HG02642 (cell line): Measurements from ENCODE around the gene CFC1.
"Not testable (repeated sequence)": the region's sequence is repeated elsewhere in the genome, so short reads cannot be mapped to it uniquely, and the experiment has no call there.

Source experiments
- ATAC-seq: cut with Tn5 transposase; IDR thresholded peaks from one replicate; pipeline ENCODE4 v1.9.1; 2021; ENCODE audit warnings: mild to moderate bottlenecking; ENCODE audit not compliant: unreplicated experiment, poor library complexity

The CFC1 gene

GRCh38 chr2:130584726-130585125, 14.6 kb downstream of the CFC1 start:
- ATAC-seq: not testable (repeated sequence)

GRCh38 chr2:130583582-130583981, 15.8 kb downstream of the CFC1 start:
- not testable (repeated sequence) for ATAC-seq

GRCh38 chr2:130582970-130583369, 16.4 kb downstream of the CFC1 start:
- not testable (repeated sequence) for ATAC-seq

- ATAC-seq: not testable (repeated sequence)
These were observed 17.9 kb downstream of the CFC1 start for GRCh38 chr2:130581491-130581890.

- ATAC-seq: not testable (repeated sequence)
These were observed 20.3 kb downstream of the CFC1 start for GRCh38 chr2:130579121-130579520.

- ATAC-seq: not testable (repeated sequence)
These were observed 21.8 kb downstream of the CFC1 start for GRCh38 chr2:130577559-130577958.

GRCh38 chr2:130576209-130576784, 23.1 kb downstream of the CFC1 start:
- not testable (repeated sequence) for ATAC-seq

- ATAC-seq: not testable (repeated sequence)
These were observed 25.1 kb downstream of the CFC1 start for GRCh38 chr2:130574230-130574629.

- not testable (repeated sequence) for ATAC-seq
These were observed 27.4 kb downstream of the CFC1 start for GRCh38 chr2:130571929-130572328.

- ATAC-seq: not testable (repeated sequence)
These were observed 33.2 kb downstream of the CFC1 start for GRCh38 chr2:130566165-130566564.

- not testable (repeated sequence) for ATAC-seq
These were observed 42.9 kb downstream of the CFC1 start for GRCh38 chr2:130556441-130556840.

GRCh38 chr2:130554178-130554577, 45.2 kb downstream of the CFC1 start:
- not testable (repeated sequence) for ATAC-seq

GRCh38 chr2:130549475-130549874, 49.9 kb downstream of the CFC1 start:
- not testable (repeated sequence) for ATAC-seq

GRCh38 chr2:130548418-130548817, 51.0 kb downstream of the CFC1 start:
- ATAC-seq: not testable (repeated sequence)

- not testable (repeated sequence) for ATAC-seq
These were observed 54.4 kb downstream of the CFC1 start for GRCh38 chr2:130544978-130545377.

GRCh38 chr2:130543785-130544528, 55.4 kb downstream of the CFC1 start:
- not testable (repeated sequence) for ATAC-seq

- ATAC-seq: not testable (repeated sequence)
These were observed 56.6 kb downstream of the CFC1 start for GRCh38 chr2:130542789-130543188.
